IPS-18c (cell line): ENCODE measurements around the gene NKAPL.

ENCODE experiments used
- H3K4me3 ChIP-seq: 2 replicates; pipeline ENCODE4 v1.7.0; 2013; ENCODE audit warnings: low read depth, mild to moderate bottlenecking, low read length, moderate library complexity; ENCODE audit not compliant: insufficient read depth
- H3K9me3 ChIP-seq: one replicate; pipeline ENCODE4 v1.6.1; 2013; ENCODE audit warnings: mild to moderate bottlenecking, low read length, moderate library complexity; ENCODE audit not compliant: control insufficient read depth, insufficient read depth

Gene NKAPL

DNA sequence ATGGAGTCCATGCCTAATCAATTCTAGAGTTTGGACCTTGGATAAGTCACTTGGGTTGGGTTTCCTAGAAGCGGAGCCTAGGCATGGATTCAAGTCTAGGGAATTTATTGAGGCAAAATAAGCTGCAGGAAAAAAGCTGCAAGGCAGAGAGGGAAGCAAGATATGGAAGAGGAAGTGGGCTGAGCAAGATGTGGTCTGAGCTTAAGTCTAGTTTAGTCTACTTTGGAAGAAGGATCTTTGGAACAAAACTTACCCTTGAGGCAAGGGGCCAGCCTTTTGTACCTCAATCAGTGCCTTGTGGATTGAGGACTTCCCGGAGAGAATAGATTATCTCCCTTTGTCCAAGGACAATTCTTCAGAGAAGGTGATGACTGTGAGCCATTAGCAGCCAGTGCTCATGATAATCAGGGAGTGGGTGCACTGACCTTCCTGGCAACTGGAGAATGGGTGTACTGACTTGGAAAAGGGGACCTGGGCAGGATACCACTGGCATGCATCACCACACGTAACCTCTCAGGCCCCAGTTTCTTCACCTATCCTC is 23.1 kb upstream of the NKAPL start:
- Histone ChIP-seq H3K4me3 (no peak overlapping the region), H3K9me3 (peaks cover 6% of the 10 kb centered on the region)

DNA sequence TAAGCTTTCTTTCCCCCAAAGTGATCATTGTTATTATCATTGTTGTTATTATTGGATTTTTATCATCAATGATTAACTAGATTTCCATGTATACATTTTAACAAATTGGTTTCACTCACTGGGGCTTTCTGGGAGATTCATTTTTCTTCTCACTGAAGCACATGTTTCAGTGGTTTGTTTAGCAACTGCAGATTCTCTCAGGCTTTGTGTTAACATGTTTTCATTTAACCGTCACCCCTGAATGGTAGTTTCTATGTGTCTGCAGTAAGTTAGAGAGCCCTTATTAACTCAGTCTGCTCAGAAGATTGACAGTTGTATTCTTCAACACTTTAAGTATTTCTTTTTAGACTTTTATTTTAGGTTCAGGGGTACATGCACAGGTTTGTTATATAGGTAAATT is 19.5 kb upstream of the NKAPL start:
- Histone ChIP-seq H3K9me3 (peaks cover 6% of the 10 kb centered on the region), H3K4me3 (no peak overlapping the region)

DNA sequence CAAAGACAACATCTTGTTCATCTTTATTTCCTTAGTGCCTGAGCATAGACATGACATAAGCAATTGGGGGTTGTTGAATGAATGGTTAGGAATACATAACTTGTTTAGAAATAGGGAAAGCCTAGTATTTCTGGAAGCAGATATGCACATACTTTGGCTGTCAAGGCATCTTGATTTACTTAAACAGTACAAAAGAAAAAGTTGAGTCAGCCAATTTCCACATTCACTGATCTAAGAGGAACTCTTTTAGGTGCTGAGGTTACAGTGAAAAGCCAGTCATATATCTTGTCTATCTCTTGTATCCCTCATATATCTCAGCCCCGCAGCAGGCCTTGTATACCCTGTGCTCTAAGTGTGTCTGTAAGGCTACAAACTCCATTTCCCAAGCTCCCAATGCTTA is 18.6 kb upstream of the NKAPL start:
- Histone ChIP-seq H3K9me3 (peaks cover 6% of the 10 kb centered on the region), H3K4me3 (no peak overlapping the region)

DNA sequence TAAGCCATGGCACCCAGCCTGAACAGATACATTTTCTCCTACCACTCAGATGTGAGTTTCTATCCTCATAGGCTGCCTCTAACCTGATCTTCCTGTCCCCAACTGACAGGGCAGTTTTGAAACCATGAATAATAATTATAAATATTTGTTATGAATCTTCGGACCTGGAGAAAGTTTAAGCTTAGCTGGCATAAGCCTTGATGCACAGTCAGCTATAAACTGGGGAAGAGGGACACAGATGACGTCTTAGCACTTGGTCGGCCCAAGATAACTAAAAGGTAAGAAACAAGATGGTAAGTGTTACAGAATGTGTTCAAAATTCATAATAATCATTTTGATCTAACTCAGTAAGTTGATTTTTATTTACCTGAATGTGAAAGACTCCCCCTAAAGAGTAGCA is 15.2 kb upstream of the NKAPL start:
- H3K9me3 ChIP-seq: peaks cover 2% of the 10 kb centered on the region
- H3K4me3 ChIP-seq: no peak overlapping the region

DNA sequence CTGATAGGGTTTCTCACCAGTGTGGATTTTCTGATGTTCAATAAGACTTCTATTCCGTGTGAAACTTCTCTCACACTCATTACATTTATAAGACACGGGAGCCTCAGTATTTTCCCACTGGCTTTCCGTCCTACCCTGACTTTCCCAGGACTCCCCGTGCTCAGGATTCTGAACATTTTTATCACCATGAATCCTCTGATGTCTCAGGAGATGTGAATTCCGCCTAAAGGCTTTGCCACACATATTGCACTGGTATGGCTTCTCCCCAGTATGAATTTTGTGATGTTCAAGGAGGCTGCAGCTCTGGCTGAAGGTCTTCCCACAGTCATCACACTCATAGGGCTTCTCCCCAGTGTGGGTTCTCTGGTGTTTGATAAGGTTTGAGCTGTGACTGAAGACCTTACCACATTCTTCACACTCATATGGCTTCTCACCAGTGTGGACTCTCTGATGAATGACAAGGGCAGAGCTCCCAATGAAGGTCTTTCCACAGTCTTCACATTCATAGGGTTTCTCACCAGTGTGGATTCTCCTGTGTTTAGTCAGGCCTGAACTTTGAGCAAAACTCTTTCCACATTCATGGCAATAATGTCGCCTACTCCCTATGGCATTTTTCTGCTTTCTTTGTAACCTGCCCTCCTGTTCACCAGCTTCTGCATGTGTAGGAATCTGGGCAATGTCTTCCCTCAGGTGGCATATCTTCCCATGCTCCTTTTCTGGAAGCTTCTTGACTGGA is 13.7 kb upstream of the NKAPL start:
- peaks cover 2% of the 10 kb centered on the region for H3K9me3 ChIP-seq
- H3K4me3 ChIP-seq: no peak overlapping the region

DNA sequence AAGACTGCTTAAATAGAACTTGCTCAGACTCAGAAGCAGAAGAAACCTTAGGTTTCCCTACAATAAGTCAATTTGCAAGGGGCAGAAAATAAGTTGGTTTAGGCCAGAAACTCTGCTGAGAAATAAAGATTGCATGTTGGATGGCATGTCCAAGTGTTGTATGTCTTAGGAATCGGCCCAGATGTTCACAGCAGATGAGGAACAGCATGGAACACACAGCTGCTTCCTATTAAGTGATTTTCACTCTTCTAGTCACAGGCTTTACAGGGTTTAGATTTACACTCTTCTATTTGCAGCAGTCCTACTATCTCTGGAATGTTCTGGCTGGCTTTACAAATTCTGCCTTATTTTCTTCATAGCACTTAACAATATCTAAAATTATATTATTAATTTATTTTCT is 10.2 kb upstream of the NKAPL start:
- Histone ChIP-seq H3K9me3 (no peaks in the 10 kb centered on the region), H3K4me3 (no peak overlapping the region)

DNA sequence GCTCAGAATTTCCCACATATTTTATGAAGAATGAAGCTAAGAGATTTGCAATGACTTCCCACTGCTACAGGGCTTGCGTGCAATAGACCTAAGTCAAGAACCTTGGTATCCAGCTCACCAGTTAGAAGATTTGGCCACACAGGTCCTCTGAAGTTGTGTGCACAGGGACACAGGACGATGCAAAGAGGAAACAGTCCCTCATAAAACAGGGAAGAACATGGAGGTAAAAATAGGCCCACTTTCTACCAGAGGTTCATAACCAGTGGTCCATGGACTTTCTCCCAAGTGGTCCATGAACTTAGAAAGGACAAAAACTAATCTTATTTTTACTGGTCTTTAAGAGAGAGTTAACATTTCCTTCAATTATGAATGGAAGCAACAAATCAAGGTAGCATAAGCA is 8.3 kb upstream of the NKAPL start:
- Histone ChIP-seq H3K9me3 (no peaks in the 10 kb centered on the region), H3K4me3 (no peak overlapping the region)

DNA sequence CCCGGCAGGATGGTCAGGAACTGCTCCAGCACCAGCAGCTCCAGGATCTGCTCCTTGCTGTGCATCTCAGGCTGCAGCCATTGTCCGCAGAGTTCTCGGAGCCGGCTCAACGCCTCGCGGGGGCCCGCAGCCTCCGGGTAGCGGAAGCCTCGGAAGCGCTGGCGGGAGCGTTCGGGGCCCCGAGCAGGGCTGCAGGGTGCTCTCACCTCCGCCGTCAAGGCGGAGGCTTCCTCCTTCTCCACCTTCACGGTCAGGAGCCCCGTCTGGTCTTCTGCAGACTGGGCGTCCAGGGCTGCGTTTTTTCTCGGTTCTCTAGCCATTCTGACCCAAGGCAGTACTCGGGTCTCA is 7.5 kb upstream of the NKAPL start:
- Histone ChIP-seq H3K9me3 (no peaks in the 10 kb centered on the region), H3K4me3 (peak overlapping the region; percentile 96)

DNA sequence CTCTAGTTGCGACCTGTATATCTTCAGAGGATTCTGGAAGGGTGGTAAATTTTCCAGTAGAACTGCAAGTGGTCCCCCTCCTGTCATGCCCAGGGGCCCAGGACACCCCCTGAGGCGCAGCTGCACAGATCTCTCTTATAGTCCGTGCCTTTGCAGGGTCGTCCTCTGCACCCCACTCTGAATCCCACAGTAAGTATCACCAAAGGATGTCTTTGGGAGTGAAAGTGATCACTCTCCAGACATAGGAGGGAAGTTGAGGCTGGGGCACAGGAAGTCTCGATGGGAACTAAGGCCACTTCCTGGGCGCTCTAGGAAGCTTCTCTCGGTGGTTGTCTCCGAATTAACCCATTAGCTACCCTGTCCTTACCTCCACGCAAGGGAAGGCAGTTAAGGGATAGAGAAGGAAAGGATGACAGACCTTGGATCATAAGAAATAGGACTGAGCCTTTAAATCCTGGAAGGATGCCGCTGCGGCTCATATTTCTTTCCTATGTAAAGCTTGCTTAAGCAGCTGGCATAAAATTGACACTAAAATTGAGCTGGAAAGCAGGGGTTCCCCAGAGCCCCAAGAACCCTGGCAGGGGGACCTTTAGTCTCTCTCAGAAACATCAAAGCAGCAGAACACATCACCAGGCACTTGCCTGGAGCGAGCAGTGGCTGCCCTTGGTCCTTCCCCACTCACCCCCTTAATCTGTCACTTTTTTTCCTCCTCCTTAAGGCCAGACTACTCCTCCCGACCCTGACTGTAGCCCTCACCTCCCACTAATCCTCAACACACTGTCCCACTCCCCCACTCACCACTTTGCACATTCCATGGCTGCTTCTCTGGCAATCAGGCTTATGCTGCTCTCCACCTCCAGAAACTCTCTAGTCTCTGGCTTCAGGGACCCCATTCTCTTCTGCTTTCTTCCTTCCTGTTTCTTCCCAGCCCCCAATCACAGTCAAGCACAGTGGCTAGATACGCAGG is 6.8 kb upstream of the NKAPL start, which contains the start of gene ZKSCAN4:
TSS of gene ZKSCAN4 (minus strand) at position 261 of the 967 bp plus-strand sequence. CDS start 289 bp downstream, outside the sequence.
- H3K9me3 ChIP-seq: no peaks in the 10 kb centered on the region

DNA sequence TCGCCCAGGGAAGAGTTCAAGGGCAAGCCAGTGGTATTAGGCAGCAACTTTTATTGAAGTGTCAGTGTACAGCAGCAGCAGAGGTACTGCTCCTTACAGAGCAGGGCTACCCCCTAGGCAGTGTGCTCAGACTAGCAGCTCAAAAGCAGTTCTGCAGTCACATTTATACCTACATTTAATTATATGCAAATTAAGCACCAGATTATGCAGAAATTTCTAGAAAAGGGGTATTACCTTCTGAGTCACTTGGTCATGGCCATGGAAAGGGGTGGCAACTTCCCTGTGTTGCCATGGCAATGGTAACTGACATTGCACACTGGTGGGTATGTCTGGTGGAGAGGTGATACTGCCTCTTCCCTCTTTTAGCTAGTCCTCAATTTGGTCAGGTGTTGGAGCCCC is 5.0 kb upstream of the NKAPL start:
- no peaks in the 10 kb centered on the region for H3K9me3 ChIP-seq
- H3K4me3 ChIP-seq: no peak overlapping the region

More for the DNA sequence above, 6.8 kb upstream of the NKAPL start, which contains the start of gene ZKSCAN4:
- peak within 1 kb of the TSS; percentile 96 for H3K4me3 ChIP-seq

DNA sequence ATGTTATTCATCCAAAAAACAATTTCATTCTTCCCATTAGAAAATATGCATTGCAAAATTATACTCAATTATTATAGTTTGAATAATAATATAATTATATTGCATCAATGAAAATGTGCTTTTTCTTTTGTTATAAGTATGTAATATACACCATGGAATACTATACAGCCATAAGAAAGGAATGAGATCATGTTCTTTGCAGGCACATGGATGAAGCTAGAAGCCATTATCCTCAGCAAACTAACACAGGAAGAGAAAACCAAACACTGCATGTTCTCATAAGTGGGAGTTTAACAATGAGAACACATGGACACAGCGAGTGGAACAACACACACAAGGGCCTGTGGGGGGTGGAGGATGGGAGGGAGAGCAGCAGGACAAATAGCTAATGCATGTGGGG is 2.1 kb upstream of the NKAPL start:
- Histone ChIP-seq H3K9me3 (no peaks in the 10 kb centered on the region), H3K4me3 (no peak overlapping the region)

DNA sequence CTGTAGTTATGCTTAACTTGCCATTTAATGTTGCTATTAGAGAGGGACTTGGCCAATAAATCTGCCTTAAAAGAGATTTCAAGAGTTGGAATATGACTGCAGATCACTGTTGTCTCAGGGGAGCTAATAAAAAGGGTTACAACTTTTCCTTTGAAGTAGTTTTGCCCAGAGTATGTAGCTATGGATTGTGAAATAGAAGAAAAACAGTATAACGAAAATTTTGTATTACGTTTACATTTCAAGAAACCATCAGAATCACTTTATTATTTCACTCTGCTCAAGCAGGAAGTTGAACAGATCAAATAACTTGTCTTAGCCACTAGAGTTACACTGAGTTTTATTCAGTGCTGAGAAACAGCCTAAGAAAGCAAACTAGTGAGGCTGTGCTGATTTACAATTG is 4.8 kb downstream of the NKAPL start:
- no peaks in the 10 kb centered on the region for H3K9me3 ChIP-seq
- no peak overlapping the region for H3K4me3 ChIP-seq

DNA sequence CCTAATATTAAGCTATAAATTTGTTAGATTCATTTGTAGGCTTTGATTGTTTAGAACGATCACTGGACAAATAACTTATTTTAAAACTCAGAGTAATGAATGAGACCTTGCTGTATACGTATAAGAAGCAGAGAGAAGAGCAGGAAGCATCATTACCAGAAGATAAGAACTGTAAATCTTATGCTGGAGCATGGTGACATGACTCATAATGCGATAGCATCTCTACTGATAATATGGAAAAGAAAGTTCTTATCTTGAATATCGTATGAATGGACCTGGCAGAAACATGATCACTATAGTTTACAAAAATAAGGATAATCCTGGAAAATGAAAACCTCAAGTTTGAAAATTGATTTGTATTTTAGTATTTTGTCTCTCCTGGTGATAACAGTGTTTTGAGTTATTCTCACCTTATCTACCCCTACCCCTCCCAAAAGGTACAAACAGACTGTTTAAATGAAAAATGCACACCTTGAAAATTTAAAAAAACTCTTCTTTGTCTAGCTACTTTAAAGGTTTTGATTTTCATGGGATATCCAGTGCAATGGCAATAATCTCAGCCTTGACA is 5.8 kb downstream of the NKAPL start:
- Histone ChIP-seq H3K9me3 (no peaks in the 10 kb centered on the region), H3K4me3 (no peak overlapping the region)

DNA sequence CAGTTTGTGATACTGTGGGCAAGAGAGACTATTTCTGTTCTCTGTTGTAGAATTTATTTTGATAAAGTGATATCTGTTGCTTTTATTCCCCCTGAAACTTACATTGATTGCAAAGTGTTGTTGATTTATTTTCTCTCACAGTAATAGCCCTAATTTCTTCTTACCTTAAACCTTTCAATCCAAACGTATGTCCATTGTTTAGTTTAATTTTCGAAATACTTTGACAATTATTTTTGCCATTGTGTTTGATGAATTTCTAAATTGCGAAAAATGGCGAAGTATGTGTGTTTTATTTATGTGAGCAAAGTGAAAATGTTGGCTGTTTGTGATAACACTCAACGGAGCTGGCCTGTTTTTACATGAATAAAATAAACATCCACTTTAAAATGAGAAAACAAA is 7.5 kb downstream of the NKAPL start:
- peak overlapping the region; percentile 70; the same call in 1 of the 2 replicates for H3K4me3 ChIP-seq
- H3K9me3 ChIP-seq: no peaks in the 10 kb centered on the region

DNA sequence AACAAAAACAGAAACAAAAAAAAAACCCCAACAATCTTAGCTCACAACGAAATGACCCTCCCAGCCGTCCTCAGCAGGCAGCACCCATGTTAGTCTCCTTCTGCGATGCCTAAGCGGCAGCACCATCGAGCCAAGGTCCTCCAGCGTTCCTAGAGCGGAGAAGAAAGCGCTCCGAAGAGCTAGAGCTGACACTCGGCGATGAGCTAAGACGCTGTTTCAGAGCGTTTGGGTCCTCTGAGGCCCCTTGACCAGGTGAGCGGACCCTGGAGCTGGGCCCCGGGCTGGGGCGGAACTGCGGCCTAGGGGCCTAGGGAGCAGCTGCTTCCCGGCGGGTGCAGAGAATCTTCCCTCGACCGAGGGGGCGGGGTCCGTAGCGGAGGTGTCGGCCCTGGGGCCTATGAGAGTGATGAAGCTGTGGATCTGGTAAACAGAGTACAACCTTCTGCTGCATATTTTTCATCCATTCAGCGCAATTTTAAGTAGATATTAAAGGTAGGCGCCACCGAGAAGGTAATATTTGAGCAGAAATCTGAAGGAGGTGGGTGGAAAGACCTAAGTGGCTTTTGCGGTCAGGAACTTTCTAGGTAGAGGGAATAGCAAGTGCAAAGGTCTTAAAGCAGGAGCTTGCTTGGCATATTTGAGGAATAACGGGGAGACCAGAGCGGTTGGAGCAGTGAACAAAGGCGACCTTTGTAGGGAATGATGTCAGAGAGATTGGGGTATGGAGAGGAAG is 8.0 kb downstream of the NKAPL start, which contains the start of gene ZSCAN26:
TSS of gene ZSCAN26 (plus strand) at position 182 of the 733 bp plus-strand sequence. CDS start 4,777 bp downstream, outside the sequence.
- Histone ChIP-seq H3K9me3 (no peaks in the 10 kb centered on the region), H3K4me3 (peak within 1 kb of the TSS; percentile 70)

DNA sequence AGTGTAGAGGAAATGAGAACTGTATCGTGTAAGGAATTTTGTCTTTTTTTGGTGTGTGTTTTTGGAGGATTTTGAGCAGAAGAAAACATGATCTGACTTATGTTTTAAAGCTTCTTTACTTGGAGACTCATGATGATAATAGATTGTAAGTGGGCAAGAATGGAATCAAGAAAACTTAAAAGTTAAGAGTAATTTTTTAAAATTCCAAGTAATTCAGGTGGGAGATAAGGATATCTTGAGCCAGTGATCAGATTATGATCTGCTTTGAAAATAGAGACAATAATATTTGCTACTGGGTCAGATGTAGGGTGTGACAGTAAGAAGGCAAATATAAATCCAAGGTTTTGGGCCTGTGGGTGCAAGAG is 8.6 kb downstream of the NKAPL start:
- H3K4me3 ChIP-seq: peak overlapping the region; percentile 70

DNA sequence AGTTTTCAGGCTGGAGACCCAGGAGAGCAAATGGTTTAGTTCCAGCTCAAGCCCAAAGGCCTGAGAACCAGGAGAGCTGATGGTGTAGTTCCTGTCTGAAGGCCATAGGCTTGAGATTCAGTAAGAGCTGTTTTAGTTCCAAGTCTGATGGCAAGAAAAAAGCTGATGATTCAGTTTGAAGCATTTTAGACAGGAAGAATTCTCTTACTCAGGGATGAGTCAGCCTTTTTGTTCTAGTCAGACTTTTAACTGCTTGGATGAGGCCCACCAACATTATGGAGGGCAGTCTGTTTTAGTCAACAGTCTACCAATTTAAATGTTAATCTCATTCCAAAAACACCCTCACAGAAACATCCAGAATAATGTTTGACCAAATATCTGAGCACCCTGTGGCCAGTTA is 10.4 kb downstream of the NKAPL start:
- H3K4me3 ChIP-seq: no peak overlapping the region

More for the DNA sequence above, 8.6 kb downstream of the NKAPL start:
- H3K9me3 ChIP-seq: no peaks in the 10 kb centered on the region

More for the DNA sequence above, 10.4 kb downstream of the NKAPL start:
- no peaks in the 10 kb centered on the region for H3K9me3 ChIP-seq
